GM19238 (cell line): ENCODE data around the gene AFAP1.

ENCODE experiments used
- DNase-seq: peaks from one replicate; pipeline ENCODE4 v3.0.0; 2011; ENCODE audit warnings: low spot score; ENCODE audit not compliant: insufficient read length

AFAP1 gene

DNA sequence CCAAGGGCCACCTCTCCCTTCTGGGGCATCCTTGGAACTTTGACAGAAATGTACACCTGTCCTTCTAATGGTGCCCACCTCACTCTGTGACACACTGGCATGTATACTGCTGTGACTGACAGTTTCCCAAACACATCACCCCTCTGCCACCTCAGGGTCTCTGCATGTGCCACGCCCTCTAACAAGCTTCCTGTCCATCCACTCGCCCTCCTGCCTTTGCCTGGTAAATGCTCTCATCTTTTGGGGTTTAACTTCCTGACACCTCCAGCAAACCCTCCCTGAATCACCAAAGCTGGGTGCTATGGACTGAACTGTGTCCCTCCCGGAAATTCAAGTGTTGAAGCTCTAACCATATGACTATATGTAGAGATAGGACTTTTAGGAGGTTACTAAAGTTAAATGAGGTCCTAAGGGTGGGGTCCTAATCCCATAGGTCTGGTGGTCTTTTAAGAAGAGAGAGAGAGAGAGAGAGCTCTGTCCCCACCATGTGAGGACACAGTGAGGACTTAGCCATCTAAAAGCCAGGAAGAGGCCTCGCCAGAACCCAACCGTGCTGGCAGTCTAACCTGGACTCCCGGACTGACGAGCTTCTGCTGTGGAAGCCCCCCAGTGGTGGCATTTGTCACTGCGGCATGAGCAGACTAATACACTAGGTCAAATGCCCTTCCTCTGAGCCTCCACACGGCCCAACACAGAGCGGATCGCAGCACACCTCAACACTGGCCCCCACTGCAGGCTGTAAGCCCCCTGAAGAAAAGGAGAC, 95.6 kb downstream of the AFAP1 start:
- DNase-seq = peak; percentile 48

DNA sequence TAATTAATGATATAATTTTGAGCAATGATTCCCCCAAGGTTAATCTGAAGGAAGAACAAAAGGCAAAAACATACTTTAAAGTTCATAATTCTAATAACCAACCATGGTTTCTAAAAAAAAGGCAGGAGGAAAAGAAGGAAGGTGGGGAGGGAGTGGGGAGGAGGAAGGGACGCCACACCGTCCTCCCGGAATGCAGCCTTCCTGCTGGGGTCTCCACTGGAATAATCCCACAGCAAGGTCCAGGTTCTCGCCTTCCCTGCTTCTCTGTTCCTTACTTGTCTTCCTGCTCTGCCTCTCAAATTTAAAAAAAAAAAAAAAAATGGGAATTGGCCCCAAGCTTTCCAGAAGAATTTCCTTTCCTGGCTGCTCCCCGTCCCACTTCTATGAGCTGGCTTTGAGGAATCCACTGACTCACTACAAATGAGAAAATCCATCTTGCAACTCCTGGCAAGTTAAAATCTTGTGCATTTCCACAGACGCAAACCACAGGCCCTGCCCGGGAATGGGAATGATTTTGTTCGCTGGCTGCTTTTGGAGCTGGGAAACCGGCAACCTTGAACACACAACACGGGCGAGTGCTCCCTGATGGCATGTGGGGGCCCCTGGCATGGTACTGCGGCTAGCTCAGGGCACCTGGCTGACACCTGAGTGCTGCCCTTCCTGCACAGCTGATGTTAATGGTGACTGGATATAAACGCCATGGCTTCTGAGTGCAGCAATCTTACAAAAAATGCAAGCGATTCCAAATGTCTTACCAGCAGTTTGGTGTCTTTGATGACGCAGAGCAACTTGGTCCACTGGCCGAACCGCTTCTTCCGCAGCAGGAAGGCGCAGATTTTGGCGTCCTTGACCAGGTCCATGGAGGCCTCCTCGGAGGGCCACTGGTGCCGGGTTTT, 97.0 kb downstream of the AFAP1 start:
- DNase-seq = no peak

DNA sequence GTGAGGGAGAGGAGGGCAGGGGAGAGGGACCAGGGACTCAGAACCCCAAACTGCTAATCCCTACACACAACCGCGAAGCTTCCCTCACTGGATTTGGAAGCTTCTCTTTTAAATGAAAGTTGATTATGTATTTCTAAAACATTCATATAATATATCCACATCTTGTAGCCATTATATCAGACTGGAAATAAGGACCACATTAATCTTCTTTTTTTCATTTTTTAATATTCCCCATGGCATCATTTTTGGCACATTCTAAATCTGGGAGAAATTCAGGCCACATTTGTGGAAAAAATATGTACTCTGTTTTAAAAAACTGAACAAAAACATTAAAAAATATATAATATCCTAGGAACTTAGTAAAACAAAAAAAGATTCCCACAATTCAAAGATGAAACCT, 97.8 kb downstream of the AFAP1 start:
- no peak for DNase-seq

DNA sequence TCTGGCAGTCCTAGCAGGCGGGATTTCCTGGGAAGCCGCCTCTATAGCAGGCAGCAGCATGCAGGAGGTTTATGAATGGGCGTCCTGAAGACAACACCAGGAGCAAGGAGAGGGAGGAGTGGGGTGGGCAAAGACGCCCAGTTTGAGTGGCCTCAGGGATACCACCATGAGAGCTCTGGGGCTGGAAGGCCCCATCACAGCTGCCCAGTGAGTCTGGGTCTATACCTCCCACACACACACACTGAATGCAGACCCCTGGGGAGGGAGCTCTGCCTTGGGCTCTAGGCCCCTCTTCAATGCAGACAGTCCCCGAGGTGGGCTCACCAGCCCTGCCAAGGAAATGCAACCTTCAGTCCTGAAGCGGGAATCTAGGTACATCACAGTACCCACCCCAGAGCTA, 98.6 kb downstream of the AFAP1 start:
- no peak for DNase-seq

DNA sequence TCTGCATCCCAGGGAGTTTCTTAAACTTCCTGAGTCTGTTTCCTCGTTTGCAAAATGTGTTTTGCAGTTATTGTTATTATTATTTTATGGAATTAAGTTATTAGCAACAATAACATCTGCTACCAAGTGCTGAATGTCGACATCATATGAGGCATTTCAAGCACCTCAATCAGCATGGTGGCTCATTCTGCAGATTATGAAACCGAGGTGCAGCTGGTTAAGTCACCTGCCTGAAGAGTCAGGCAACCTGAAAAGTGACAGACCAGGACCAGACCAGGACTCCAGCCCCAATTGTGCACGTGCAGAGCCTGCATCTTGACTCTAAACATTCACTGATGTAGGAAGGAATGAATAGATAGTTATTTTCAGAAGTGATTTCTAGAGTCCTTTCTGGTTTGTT, 99.8 kb downstream of the AFAP1 start:
- no peak for DNase-seq

DNA sequence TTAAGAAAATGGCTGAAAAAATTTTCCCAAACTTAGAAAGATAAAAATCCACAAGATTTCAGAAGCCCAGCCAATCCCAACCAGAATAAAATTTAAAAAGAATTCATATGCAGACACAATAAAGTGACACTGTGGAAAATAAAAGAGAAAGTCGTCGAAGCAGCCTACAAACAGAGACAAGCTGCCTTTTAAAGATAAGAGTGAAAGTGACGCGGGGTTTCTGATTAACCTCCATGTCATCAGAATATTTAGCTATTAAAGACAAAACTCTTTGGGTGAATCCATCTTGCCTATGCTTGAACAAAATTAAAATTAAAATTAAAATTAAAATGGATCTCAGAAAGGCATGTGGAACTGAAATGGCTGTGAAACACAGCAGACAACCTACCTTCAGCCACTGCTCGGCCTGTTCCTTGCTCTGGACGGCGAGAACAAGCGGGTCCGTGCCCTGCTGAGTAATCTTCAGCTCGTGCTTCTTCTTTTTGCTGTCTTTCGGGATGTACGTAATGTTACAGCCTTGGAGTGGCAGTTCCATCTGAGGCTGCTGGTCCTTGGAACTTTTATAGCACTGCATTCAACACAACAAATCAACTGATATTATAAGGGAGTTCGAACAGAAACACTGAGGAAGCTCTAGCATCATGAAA, 101.4 kb downstream of the AFAP1 start:
- DNase-seq = no peak

DNA sequence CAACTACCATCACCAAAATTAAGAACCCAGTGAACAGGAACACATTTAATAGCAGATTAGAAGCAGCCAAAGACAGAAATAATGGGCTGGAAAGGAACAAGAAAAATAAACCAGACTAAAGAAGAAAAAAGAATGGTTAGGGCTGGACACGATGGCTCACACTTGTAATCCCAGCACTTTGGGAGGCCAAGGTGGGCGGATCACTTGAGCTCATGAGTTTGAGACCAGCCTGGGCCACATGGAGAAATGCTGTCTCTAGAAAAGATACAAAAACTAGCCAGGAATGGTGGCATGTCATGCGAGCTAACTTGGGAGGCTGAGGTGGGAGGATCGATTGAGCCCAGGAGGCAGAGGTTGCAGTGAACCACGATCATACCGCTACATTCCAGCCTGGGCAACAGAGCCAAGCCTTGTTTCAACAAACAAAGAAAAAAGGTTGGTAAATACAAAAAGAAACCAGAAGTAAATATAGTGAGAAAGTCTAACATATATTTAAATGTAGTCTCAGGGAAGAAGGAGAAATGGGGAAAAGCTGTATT, 102.0 kb downstream of the AFAP1 start:
- DNase-seq = no peak

DNA sequence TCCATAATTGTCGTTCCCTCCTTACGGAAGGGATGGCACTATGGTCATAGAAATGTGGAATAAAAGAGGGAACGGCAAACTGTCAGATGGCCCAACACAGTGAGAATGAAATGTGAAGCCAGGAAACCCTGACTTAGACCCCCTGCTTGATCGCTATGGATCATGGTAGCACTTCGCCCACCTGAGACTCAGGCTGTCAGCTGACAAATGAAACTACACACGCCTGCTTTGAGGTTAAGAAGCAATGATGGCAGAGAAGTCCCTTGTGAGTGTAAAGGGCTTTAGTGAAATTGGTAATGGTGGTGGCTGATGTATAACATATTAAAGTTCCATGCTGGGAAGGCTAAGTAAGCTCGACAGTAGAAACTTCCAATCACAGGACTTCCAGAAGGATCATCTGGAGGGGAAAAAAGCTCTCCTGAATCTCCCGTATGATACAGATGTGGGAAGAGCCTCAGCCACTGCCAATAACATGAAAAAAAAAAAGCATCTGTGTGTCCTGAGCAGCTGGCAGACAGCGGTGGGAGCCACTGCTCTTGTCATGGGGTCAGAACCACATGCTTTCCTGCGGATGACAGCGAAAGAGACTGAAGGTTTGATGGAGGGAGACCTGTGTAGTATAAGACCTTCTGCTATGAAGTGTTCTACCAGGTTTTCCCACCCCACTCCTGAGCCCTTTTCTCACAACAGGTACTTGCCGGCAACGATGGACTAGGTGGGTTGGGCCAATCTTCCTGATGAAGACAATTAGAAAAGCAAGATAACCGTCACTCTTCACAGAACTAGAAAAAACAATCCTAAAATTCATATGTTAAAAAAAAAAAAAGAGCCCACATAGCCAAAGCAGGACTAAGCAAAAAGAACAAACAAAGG, 107.6 kb downstream of the AFAP1 start:
- DNase-seq = no peak

DNA sequence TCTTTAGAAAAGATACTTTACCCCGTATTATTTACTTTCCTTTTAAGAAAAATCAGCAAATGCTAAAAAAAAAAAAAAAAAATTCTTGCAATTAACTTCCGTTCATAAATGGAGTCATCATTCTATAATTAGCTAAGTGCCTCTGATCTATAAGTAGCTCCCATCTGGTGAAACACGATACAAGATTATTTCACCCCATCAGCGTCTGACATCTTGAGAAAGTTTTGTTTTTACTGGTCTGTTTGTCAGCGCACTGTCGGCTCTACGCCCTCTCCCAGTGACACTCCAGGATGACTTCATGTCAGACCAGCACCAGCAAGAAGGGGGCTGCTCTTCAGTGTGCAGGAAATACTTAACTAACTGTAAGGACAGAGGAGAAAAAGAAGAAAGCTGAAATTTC, 108.3 kb downstream of the AFAP1 start:
- no peak for DNase-seq

DNA sequence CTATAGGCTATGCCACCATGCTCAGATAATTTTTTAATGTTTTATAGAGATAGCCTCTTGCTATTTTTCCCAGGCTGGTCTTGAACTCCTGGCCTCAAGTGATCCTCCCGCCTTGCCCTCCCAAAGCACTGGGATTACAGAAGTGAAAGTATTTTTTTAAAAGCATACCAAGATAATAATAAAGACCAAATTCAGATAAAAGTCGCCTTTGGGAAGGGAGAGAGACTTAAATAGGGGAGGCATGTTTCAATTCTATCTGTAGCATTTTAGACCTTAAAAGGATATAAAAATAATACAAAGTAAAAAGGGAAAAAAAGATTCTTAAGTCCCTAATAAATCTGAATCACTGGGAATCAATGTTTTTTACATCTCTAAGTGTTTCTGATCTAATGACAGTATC, 108.9 kb downstream of the AFAP1 start:
- DNase-seq = no peak

DNA sequence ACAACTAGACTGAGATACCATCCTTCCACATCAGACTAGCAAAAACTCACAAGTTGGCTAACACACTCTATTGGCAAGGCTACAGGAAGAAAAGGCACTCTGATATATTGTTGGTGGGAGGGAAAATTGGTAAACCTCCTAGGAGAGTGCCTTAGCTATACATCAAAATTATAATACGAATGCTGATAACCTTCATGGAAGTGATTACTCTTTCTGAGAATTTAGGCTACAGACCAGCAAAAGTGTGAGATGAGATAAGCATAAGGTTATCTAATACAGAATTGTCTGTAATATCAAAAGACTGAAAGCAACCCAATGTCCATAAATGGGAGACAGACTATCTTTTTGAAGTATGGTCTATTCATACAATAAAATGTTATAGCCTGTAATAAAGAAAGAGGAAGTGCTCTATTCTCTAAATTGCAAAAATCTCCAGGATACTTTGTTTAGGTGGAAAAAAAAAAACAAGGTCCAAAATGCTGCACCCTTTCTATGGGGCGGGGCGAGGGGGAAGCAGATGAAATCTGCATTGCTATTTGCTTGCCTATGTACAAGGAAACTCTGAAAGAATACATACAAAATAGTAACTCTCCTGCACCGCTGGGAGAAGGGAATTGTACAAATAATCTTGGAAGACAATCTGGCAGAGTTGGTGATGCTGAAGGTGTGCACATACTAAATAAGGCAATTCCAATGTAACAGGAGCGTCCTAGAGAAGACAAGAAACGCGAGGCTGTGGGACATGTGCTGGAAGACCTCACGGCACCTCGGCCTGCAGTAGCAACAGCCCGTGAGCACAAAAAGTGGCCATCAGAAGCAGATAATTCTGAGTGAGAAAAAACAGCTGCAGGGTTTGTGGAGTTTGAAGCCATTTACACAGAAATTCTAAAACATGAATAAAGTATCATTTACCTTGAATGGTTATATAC, 109.7 kb downstream of the AFAP1 start:
- DNase-seq = no peak

DNA sequence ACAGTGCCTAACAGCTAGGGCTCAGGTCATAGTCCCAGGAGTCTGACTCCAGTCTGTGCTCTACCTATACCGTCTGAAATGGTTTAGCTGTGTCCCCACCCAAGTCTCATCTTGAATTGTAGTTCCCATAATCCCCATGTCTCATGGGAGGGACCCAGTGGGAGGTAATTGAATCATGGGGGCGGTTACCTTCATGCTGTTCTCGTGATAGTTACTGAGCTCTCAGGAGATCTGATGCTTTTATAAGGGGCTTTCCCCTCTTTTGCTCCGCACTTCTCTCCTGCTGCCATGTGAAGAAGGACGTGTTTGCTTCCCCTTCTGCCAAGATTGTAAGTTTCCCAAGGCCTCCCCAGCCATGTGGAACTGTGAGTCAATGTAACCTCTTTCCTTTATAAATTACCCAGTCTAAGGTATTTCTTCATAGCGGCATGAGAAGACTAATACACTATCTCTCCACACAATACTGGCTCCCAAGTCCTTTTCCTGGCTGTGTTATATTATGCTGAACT, 110.8 kb downstream of the AFAP1 start:
- no peak for DNase-seq

DNA sequence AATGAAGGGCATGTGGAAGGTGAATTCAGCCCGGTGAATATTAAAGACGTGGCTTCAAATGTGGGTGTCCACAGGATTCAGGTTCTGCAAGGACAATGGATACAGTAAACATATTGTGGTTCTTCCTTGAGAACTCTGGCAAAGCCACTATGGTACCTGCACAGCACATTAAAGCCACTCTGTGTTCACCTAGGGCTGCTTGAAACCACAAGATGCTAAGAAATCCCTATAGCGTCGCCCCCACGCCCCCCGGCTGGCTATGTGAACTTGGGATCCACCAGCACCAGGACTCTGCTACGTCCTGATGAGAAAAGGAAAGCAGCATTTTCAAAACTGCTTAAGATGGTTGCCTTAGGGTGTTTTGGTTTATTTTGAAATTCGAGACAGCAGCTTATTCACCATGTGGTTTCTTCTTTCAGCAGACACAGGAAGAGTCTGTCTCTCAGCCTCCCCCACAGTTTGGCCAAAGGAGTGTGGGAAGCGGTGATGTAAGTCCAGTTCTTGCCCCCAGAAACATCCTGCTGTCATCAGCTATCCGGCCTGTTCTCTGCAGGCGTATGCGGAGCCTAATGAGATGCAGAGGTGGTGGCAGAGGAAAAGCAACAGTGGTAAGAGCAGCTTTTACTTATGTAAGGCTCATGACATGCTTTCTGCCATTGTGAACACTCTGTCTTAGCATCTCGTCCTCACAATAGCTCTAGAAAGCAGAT, 111.5 kb downstream of the AFAP1 start:
- no peak for DNase-seq

DNA sequence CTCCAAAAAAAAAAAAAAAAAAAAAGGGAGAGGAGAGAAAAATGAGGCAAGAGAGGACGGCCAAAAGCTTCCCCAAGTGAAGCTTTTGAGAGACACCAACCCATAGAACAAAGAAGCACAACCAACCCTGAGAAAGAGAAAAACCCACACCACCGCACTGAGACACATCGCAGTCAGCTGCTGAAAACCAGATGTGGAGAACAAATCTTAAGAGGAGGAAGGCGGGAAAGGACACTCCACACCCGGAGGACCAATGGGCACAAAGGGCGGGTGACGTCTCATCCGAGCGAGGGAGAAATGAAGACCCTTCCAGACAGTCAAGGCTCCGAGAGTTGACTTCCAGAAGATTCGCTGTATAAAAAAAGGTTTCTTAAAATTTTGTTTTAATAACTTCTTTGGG, 112.1 kb downstream of the AFAP1 start:
- DNase-seq = no peak

DNA sequence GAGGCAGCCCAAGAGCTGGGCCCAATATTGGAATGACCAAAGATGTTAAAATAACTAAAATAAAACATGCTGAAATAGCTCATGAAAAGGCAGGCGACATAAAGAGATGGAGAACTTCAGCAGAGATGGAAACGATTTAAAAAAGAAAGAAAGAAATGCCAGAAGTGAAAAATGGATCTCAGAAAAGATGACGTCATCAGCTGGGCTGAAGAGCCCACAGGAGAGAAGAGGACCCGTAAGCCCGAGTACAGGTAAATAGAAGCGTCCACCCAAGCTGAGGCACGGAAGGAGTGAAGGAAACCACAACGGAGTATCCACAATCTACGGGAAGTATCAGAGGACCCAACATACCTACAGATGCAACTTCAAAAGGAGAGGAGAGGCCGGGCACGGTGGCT, 112.8 kb downstream of the AFAP1 start:
- no peak for DNase-seq

DNA sequence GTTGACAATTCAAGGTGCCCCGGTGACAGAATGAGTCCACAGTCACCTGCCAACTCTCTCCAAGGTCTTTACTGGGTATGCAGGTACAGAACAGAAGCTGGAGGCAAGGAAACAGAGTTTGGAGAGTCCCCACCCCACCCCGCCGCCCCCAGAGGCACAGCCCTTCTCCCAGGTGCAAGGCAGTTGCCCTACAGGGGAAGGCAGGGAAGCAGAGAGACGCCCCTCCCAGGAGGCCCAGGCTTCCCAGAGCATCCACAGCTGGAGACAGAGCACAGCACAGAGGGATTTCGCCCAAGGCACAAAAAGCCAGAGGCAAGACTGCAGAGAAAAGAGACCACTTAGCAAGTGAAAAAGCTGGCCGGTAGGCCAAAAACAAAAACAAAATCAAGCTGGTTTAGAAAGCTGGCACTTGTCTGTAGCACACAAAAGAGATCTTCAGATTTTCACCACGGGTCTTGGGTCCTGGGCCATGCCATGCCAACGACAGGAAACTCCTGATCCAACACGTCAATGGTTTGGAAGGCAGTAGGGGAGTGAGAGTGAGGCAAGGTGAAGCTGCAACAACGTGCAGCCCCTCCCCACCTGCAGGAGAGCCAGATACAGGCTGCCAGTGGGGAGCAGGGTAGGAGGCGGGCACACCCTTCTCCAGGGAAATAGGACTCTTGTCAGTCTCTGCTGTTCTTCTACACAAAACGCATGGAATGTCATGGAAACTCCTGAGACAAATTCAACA, 113.3 kb downstream of the AFAP1 start:
- no peak for DNase-seq

DNA sequence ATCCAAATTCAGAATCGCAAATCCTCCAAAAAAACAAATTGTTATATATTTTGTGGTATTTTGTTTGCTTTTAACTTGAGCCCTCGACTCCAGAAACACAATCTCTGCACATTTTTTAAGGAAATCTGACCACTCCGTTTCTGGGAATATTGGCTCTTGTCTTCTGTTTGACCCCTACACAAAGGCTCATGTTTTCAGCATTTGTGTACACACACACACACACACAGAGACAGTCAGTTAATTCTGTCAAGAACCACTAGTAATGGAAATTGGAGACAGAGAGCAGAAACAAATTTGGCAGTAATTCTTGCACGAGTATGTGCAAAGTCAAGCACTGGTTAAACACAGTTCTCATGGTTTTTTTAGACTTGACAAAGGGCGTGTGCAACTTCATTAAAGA, 115.4 kb downstream of the AFAP1 start:
- no peak for DNase-seq

DNA sequence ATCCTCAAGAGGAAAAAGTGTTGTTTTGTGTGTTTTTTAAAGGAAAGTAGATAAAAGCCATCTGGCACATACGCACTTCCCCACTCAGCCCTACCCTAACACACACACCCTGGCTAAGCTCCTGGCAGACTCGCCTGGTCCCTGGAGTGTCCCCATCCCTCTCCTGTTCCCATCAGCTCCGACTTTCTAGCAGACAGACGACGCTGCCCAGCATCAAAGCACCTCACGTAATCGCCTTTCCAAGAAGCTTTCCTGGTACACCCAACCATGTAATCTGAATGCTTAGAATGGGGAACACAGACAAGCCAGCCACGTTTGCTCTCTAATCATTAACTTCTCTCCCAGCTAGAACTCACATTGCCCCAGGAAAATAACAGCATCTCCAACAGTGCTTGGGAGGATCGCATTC, 116.2 kb downstream of the AFAP1 start:
- DNase-seq = no peak
